Stomach (tissue), 4 donors: Measurements from ENCODE around the gene FAAP100.
"Not testable (repeated sequence)": the region's sequence is repeated elsewhere in the genome, so short reads cannot be mapped to it uniquely, and the experiment has no call there.

Experiments used
- POLR2A ChIP-seq, 4 donors: fragments of 450-650 bp; IDR thresholded peaks; one replicate each; pipeline ENCODE4 v1.6.1; 2016; ENCODE audit warnings: antibody characterized with exemption in 4 of 4, control low read depth in 2 of 4, mild to moderate bottlenecking in 1 of 4, moderate library complexity in 1 of 4
- POLR2AphosphoS5 ChIP-seq, 3 donors: sonication (generic); formaldehyde crosslinking; IDR thresholded peaks; one replicate each; pipeline ENCODE4 v1.6.1; 2016; ENCODE audit warnings: antibody characterized with exemption in 3 of 3
- TF ChIP-seq, protein P1 (sequence below), 7 experiments: fragments of 450-650 bp in 4 of 7; fragments of 200-600 bp in 3 of 7; sonication (generic) in 3 of 7; IDR thresholded peaks; one replicate each; pipeline ENCODE4 v1.5.1; 2016 to 2019; ENCODE audit warnings: antibody characterized with exemption in 7 of 7, control low read depth in 2 of 7, mild to moderate bottlenecking in 1 of 7

- TF ChIP-seq, protein P1, sequence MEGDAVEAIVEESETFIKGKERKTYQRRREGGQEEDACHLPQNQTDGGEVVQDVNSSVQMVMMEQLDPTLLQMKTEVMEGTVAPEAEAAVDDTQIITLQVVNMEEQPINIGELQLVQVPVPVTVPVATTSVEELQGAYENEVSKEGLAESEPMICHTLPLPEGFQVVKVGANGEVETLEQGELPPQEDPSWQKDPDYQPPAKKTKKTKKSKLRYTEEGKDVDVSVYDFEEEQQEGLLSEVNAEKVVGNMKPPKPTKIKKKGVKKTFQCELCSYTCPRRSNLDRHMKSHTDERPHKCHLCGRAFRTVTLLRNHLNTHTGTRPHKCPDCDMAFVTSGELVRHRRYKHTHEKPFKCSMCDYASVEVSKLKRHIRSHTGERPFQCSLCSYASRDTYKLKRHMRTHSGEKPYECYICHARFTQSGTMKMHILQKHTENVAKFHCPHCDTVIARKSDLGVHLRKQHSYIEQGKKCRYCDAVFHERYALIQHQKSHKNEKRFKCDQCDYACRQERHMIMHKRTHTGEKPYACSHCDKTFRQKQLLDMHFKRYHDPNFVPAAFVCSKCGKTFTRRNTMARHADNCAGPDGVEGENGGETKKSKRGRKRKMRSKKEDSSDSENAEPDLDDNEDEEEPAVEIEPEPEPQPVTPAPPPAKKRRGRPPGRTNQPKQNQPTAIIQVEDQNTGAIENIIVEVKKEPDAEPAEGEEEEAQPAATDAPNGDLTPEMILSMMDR (IDR thresholded peaks at IDR 0.05) = not testable (repeated sequence)
- TF ChIP-seq POLR2A, POLR2AphosphoS5 (IDR thresholded peaks at IDR 0.05): not testable (repeated sequence)
These were observed 21.1 kb downstream of the FAAP100 start for GRCh38 chr17:81531013-81531412.
